GM21786 (cell line): ENCODE data around the gene GLE1.

Experiments
- ATAC-seq: cut with Tn5 transposase; IDR thresholded peaks from one replicate; pipeline ENCODE4 v1.9.1; 2021; ENCODE audit not compliant: unreplicated experiment

GLE1 gene

DNA sequence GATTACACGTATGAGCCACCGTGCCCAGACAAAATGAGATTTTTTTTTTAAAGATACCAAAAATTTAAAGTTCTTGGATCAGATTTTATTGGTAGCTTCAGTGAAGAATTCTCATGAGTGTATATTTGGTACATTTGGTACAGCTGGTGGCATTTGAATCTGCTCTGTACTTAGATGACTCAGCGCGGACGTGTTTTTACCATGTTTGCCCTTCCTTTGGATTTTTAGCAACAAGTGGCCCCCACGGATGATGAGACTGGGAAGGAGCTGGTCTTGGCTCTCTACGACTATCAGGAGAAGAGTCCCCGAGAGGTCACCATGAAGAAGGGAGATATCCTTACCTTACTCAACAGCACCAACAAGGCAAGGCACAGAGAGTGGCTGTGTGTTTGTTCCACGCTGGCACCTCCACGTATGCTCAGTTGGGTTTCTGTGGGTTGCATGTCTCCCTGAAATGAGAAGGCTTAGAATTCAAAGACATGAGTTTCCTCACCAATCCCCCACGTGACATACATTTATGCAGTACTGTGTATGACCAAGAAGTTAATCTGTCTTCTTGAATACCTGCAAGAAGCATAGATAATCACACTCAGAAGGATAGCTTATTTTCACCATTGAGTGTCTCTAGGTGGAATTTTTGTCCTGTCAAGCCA is 84.2 kb downstream of the GLE1 start:
- ATAC-seq = no peak
